ENCODE results near the gene MIF.
"Not testable (repeated sequence)": the region's sequence is repeated elsewhere in the genome, so short reads cannot be mapped to it uniquely, and the experiment has no call there.

MIF gene

DNA sequence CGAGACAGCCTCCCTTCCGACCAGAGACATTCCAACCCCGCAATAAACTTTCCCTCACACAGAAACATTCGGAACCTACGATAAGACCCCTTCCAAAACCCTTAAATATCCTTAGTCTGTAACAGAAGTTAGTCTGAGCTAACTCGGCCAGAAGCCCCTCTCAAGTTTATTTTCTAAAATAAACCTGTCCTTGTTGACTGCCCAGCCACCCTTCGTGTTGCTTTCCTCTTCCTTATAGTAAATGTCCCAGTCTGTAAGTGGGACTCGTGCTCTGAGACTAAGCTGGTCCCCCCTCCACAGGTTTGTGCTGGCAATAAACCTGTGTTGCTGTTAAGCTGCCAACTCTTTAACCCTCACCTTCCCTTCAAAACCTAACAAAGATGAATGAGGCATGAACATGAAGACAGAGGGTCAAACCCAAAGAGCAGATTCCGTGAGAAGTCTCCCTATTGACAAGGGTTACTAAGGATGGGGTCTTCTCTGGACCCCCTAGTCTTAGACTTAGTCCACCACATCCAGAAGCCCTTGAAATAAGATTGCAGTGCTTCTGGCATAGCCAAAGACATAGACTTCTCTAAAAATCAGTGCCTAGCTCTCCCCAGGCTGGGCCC lies 18.2 kb downstream of the MIF start:
- CTCF ChIA-PET, result interaction anchor here (3.0 to 4.5 kb wide), 2 partner anchors 10 to 18 kb away, joined by 16 to 19 read pairs; partner anchors contain the start of gene MIF
- no peak for DNase-seq (ENCODE audit: extremely low spot score)
- TF ChIP-seq CTCF (IDR thresholded peaks at IDR 0.05; ENCODE audit: control extremely low read depth, extremely low read depth, low read depth, missing control alignments), result no peak
- POLR2A ChIA-PET, result interaction anchor here (2.1 kb wide), 1 partner anchor 18 kb away, joined by 13 read pairs; the partner anchor contains the start of gene MIF

DNA sequence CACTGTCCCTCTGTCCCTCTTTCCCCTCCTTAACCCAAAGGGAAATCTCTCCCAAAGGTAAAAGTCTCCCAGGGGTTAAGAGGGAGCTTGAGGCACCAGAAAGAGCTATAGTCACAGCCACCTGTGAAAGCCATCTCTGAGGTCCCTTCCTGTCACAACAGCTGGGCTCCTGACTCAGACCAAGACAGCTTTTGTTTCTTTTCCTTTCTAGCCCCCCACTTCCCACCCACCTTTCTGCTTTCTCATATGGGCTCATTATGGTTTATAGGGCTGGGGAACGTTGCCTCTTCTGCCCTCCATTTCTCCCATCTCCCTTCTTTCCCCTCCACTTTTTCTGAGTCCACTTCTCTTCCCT lies 19.1 kb downstream of the MIF start:
- no peak for TF ChIP-seq CTCF (IDR thresholded peaks at IDR 0.05; ENCODE audit: control extremely low read depth, extremely low read depth, low read depth, missing control alignments)
- peak; percentile 58 for DNase-seq (ENCODE audit: extremely low spot score)
- ChIA-PET POLR2A (interaction anchor here (0.8 to 2.1 kb wide), 2 partner anchors 10 to 19 kb away, joined by 3 to 13 read pairs; partner anchors contain the start of gene MIF), CTCF (interaction anchor here (1.0 to 4.5 kb wide), 4 partner anchors 11 to 63 kb away, joined by 4 to 19 read pairs (median 10); partner anchors contain the start of gene MIF)

- TF ChIP-seq CTCF (IDR thresholded peaks at IDR 0.05; ENCODE audit: control extremely low read depth, extremely low read depth, low read depth, missing control alignments), result no peak
- POLR2A ChIA-PET, result interaction anchor here (0.6 to 2.1 kb wide), 3 partner anchors 10 to 165 kb away, joined by 3 to 13 read pairs (median 3); partner anchors contain the start of gene MIF
- CTCF ChIA-PET, result interaction anchor here (1.0 to 4.5 kb wide), 4 partner anchors 12 to 64 kb away, joined by 4 to 19 read pairs (median 10); partner anchors contain the start of gene MIF
- DNase-seq (ENCODE audit: extremely low spot score), result peak; percentile 99
Observed at GRCh38 chr22:23913661-23914353, 19.6 kb downstream of the MIF start.

DNA sequence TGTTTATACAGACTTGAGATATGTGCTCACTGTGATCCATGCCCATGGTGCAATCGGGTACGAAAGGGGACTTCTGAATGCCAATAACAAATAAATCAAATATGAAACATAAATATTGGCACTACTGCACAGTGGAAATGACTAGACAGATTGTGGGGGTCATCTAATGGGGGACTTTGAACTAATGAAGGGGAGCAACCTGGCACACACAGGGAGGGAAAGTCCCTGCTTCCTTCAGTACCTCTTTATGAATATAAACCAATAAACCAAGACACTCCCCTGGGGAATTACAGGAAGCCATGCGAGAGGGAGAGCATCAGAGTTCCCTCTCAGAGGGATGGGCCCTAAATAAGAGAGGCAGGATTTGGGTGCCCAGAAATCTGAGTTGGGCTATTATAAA lies 21.1 kb downstream of the MIF start:
- CTCF ChIA-PET, result interaction anchor here (2.5 kb wide), 1 partner anchor 21 kb away, joined by 6 read pairs; the partner anchor contains the start of gene MIF
- POLR2A ChIA-PET, result no interaction called here
- no peak for DNase-seq (ENCODE audit: extremely low spot score)
- TF ChIP-seq CTCF (IDR thresholded peaks at IDR 0.05; ENCODE audit: control extremely low read depth, extremely low read depth, low read depth, missing control alignments), result no peak

- CTCF ChIA-PET, result interaction anchor here (1.0 to 2.7 kb wide), 3 partner anchors 10 to 71 kb away, joined by 3 to 12 read pairs (median 8); partner anchors contain the start of gene MIF
- POLR2A ChIA-PET; DNase-seq (ENCODE audit: extremely low spot score): not testable (repeated sequence)
Observed at GRCh38 chr22:23920267-23920611, 26.1 kb downstream of the MIF start.

GRCh38 chr22:23921586-23922201 lies 27.5 kb downstream of the MIF start:
- CTCF ChIA-PET; DNase-seq (ENCODE audit: extremely low spot score); POLR2A ChIA-PET: not testable (repeated sequence)

DNA sequence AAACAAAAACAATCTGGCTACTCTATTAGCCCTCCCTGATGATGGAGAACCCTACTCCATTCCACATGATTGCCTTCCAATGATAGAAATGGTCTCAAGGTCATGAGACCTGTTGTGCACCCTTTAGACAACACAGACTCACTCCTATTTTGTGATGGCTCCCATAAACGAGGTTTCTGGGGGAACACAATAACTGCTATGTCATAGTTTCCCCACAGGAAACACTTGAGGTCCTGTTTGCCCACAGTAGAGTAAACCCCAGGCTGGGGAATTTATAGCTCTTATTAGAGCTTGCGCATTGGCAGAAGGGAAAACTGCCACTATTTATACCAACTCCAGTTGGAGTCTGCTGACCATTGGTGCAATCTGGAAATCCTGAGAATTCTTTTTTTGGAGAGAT lies 28.7 kb downstream of the MIF start:
- CTCF ChIA-PET, result interaction anchor here (1.4 kb wide), 1 partner anchor 28 kb away, joined by 4 read pairs; the partner anchor contains the start of gene MIF
- POLR2A ChIA-PET, result no interaction called here
- no peak for TF ChIP-seq CTCF (IDR thresholded peaks at IDR 0.05; ENCODE audit: control extremely low read depth, extremely low read depth, low read depth, missing control alignments)
- no peak for DNase-seq (ENCODE audit: extremely low spot score)

All from GM10248 (cell line).